GM19397 (cell line): ENCODE data around the gene COG3.

Source experiments
- ATAC-seq: cut with Tn5 transposase; IDR thresholded peaks from one replicate; pipeline ENCODE4 v1.9.1; 2021; ENCODE audit warnings: mild to moderate bottlenecking, moderate library complexity; ENCODE audit not compliant: unreplicated experiment

COG3 gene

GRCh38 chr13:45541806-45542205, 77.1 kb downstream of the COG3 start:
- ATAC-seq, result no peak

GRCh38 chr13:45542391-45542790, 77.7 kb downstream of the COG3 start:
- no peak for ATAC-seq

DNA sequence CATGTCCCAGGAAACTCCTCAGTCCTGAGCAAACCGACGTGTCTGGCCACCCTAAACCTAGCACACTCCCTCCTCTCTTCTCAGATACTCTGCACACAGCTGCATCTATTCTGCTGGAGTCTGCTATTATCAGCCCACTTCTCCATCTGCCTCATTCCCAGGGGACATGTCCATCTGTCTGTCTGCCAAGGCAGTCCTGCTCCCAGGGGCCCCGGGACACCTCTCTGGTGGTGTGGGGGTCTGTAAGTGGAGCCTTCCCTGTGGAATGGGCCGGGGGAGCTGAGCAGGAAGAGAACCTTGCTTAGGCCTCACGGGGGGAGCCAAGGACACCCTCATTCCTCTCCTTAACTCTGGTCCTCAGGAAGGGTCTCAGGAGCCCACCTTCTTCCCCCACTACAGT, 78.1 kb downstream of the COG3 start:
- no peak for ATAC-seq

GRCh38 chr13:45544520-45544919, 79.8 kb downstream of the COG3 start:
- ATAC-seq, result no peak

DNA sequence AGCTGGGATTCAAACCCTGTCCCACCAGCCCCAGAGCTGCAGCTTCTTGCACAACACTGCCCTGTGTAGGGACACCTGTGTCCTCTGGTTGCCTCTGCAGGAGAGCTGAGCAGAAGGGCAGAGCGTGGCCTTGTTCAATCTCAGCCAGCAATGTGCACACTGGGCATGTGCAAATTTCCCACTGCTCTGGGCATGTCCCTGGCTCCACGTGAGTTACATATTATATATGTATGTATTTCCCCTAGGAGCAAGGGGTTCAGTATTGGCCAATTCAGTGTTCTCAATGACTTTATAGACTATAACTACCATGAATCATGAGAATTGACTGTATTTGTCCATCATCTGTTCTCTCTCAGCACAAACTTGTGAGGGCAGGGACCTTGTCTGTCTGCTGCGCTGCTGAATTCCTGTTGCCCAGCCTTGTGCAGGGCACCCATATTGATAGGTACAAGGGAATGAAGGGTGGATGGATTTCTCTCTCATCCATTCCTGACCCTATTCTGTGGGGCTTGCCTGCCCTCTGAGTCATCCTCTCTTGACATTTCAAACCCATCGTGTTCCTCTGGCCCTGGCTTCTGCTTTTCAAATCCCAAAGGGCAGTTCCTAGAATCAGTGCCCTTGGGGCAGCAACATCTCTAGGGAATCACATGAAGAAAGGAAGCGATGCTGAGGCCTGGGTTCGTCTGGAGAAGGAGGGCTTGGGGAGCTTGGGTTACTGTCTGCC, 81.1 kb downstream of the COG3 start:
- ATAC-seq, result no peak

DNA sequence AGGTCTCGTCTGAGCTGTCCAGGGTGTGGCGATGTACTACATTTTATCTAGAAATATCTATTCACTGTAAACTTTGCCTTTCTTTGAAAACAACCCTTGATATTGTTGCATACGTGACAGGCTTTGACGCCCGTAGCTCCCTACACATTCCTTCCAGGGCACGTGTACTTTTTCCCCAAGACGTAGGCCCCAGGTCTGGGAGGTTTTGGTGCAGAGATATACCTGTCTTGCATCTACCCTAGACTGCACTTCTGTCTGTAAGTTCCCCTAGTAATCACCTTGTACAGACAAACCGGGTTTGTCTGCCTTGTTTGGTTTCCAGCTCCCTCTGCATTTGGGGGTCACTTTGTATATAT, 81.6 kb downstream of the COG3 start:
- ATAC-seq, result no peak

- ATAC-seq, result no peak
Observed at GRCh38 chr13:45548281-45548680, 83.5 kb downstream of the COG3 start.

GRCh38 chr13:45554604-45555109, 89.9 kb downstream of the COG3 start:
- no peak for ATAC-seq

- ATAC-seq, result no peak
Observed at GRCh38 chr13:45564133-45564776, 99.5 kb downstream of the COG3 start.

DNA sequence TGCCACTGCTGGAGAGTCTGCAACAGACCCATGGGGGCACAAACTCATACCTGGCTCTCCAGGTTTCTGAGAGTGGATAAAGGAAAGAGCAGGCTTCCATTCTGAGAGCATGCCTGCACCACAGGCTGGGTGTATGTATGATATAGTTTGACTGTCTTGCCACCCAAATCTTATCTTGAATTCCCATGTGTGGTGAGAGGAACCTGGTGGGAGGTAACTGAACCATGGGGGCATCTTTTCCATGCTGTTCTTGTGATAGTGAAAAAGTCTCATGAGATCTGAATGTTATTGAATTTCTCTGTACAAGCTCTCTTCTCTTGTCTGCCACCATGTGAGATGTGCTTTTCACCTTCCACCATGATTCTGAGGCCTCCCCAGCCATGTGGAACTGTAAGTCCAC, 100.6 kb downstream of the COG3 start:
- ATAC-seq, result no peak

DNA sequence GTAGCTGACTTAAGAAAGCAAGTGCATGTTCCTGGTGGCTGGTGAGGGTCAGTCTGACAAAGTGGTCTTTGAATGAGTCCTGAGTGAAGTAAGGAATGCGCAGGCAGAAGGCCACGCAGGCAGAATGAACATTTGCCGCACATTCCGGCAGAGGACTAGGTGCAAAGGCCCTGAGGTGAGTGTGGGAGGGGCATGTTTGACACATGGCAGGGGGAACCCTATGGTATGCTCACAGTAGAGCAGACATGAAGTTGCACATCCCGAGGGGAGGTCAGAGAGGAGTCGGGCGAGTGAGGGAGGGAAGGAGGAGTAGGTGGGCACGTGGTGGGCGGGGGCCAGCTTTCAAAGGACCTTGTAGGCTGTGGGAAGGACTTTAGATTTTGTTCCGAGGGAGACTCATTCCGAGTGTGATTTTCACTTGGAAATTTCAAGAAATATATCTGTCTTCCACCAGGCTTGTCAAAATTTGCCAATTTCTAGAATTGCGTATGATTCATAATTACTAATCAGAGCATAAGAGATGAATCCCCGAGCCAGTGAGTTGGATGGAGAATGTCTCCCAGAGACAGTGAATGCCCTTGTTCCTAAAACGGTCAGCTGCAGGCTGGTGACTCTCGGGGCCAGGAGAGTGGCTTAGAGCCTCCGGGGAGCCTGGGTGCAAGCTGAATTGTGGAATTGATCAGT, 110.5 kb downstream of the COG3 start:
- no peak for ATAC-seq

GRCh38 chr13:45575830-45576180, 111.1 kb downstream of the COG3 start:
- ATAC-seq, result no peak

GRCh38 chr13:45576466-45576865, 111.7 kb downstream of the COG3 start:
- no peak for ATAC-seq

GRCh38 chr13:45582408-45583076, 117.8 kb downstream of the COG3 start:
- ATAC-seq, result no peak

DNA sequence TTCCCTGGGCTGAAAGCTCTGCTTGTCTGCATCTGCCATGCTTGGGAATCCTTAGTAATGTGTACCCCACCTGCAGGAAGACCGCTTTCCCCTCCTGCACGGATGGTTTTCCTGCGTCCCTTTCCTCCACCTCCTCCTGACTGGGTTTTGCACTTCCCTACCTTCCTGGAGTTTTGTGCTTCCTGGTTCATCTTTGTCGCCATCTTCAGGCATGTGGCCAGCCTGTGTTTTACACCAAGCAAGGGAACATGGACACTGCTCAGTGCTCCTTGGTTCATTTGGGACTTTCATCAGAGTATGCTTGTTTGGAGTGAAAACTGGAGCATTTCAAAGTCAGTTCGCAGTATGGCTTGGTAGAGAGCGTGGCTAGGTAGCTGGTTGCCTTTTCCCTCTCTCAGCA, 120.1 kb downstream of the COG3 start:
- no peak for ATAC-seq
